CD14-positive monocyte (primary cell): ENCODE measurements around the gene CDH13. TPM values are rescaled to one million over a fixed set of nuclear protein-coding genes. Genes with fewer than 3 reads are reported as not detected.

ENCODE experiments used
- DNase-seq, 3 donors: peaks; one replicate each; pipeline ENCODE4 v3.0.0-alpha.2; 2011 to 2022
- H2AFZ ChIP-seq: 2 replicates; pipeline ENCODE4 v1.6.0; 2012; ENCODE audit warnings: mild to moderate bottlenecking, low read depth, low read length, inconsistent platforms; ENCODE audit not compliant: insufficient read depth, poor library complexity, severe bottlenecking
- H3K27ac ChIP-seq, 2 donors: 1 replicate in 1 of 2; 2 replicates in 1 of 2; pipeline ENCODE4 v1.5.1; 2012 to 2013; ENCODE audit warnings: low read length in 2 of 2, control low read depth in 1 of 2, inconsistent platforms in 1 of 2, low read depth in 1 of 2, mild to moderate bottlenecking in 1 of 2
- H3K27me3 ChIP-seq, 2 donors: one replicate each; pipeline versions ENCODE4 v1.6.0 to v1.6.1; 2011 to 2013; ENCODE audit warnings: low read length in 2 of 2; ENCODE audit not compliant: control insufficient read depth in 2 of 2, insufficient read depth in 2 of 2
- H3K36me3 ChIP-seq, 2 donors: replicated peaks in 1 of 2; 1 replicate in 1 of 2; 2 replicates in 1 of 2; pipeline versions ENCODE4 v1.5.1 to v1.6.1; 2012 to 2013; ENCODE audit warnings: low read length in 2 of 2, control low read depth in 1 of 2, inconsistent platforms in 1 of 2, mild to moderate bottlenecking in 1 of 2; ENCODE audit not compliant: insufficient read depth in 2 of 2, control insufficient read depth in 1 of 2
- H3K4me1 ChIP-seq, 2 donors: 1 replicate in 1 of 2; 2 replicates in 1 of 2; pipeline versions ENCODE4 v1.5.1 to v1.6.1; 2012 to 2013; ENCODE audit warnings: low read length in 2 of 2, control low read depth in 1 of 2, inconsistent platforms in 1 of 2, mild to moderate bottlenecking in 1 of 2, moderate library complexity in 1 of 2; ENCODE audit not compliant: insufficient read depth in 2 of 2, control insufficient read depth in 1 of 2
- H3K4me2 ChIP-seq: replicated peaks from 2 replicates; pipeline ENCODE3; 2012; ENCODE audit warnings: low read length, moderate library complexity, mild to moderate bottlenecking; ENCODE audit not compliant: poor library complexity, severe bottlenecking; ENCODE audit errors: extremely low read depth
- H3K4me3 ChIP-seq, 3 experiments: fragments of 200-600 bp in 1 of 3; sonication (generic) in 1 of 3; replicated peaks in 1 of 3; 1 replicate in 2 of 3; 2 replicates in 1 of 3; pipeline ENCODE4 v1.5.1; 2011 to 2013; ENCODE audit warnings: low read length in 3 of 3, mild to moderate bottlenecking in 3 of 3, control low read depth in 2 of 3, low read depth in 2 of 3, inconsistent platforms in 1 of 3, moderate library complexity in 1 of 3
- H3K79me2 ChIP-seq: 2 replicates; pipeline ENCODE4 v1.6.0; 2012; ENCODE audit warnings: mild to moderate bottlenecking, control low read depth, inconsistent platforms, low read length, moderate library complexity; ENCODE audit not compliant: insufficient read depth
- H3K9ac ChIP-seq: 2 replicates; pipeline ENCODE4 v1.6.0; 2017; ENCODE audit warnings: low read length, mild to moderate bottlenecking; ENCODE audit not compliant: insufficient read depth, poor library complexity, severe bottlenecking
- H3K9me3 ChIP-seq, 2 donors: replicated peaks in 1 of 2; 1 replicate in 1 of 2; 2 replicates in 1 of 2; pipeline versions ENCODE4 v1.5.1 to v1.6.1; 2012 to 2013; ENCODE audit warnings: low read length in 2 of 2, control low read depth in 1 of 2; ENCODE audit not compliant: control insufficient read depth in 1 of 2, insufficient read depth in 1 of 2
- H4K20me1 ChIP-seq: 2 replicates; pipeline ENCODE4 v1.6.0; 2012; ENCODE audit warnings: mild to moderate bottlenecking, low read length, control low read depth, moderate library complexity; ENCODE audit not compliant: insufficient read depth
- H3K27ac Mint-ChIP-seq, 7 donors: one replicate each; pipeline ENCODE4 v1.8.0; 2020; ENCODE audit warnings: mild to moderate bottlenecking in 7 of 7, mixed read lengths in 7 of 7, moderate library complexity in 6 of 7, inconsistent platforms in 2 of 7
- H3K27me3 Mint-ChIP-seq, 3 donors: one replicate each; pipeline ENCODE4 v1.8.0; 2021 to 2022; ENCODE audit warnings: low read depth in 3 of 3, mild to moderate bottlenecking in 3 of 3, mixed read lengths in 3 of 3, moderate library complexity in 3 of 3, inconsistent platforms in 1 of 3
- H3K36me3 Mint-ChIP-seq, 2 donors: one replicate each; pipeline ENCODE4 v1.8.0; 2020; ENCODE audit warnings: mixed read lengths in 2 of 2, inconsistent platforms in 1 of 2, mild to moderate bottlenecking in 1 of 2
- H3K4me1 Mint-ChIP-seq: one replicate; pipeline ENCODE4 v1.8.0; 2020; ENCODE audit warnings: mild to moderate bottlenecking, mixed read lengths
- H3K4me3 Mint-ChIP-seq, 2 donors: one replicate each; pipeline ENCODE4 v1.8.0; 2020; ENCODE audit warnings: mild to moderate bottlenecking in 2 of 2, mixed read lengths in 2 of 2, moderate library complexity in 1 of 2
- H3K9me3 Mint-ChIP-seq, 7 donors: one replicate each; pipeline ENCODE4 v1.8.0; 2020 to 2022; ENCODE audit warnings: mixed read lengths in 7 of 7, mild to moderate bottlenecking in 6 of 7, moderate library complexity in 6 of 7, inconsistent platforms in 2 of 7
- CTCF ChIP-seq: fragments of 200-600 bp; IDR thresholded peaks from one replicate; pipeline ENCODE4 v1.8.0; 2022; ENCODE audit warnings: antibody characterized with exemption, mild to moderate bottlenecking
- WGBS: methylation state at CpG from one replicate; pipeline ENCODE4 v1.1.5; 2013; ENCODE audit warnings: missing lambda C conversion rate; ENCODE audit not compliant: insufficient coverage; 5-methylcytosine and 5-hydroxymethylcytosine counted together
- intact Hi-C, 2 donors: fragments of 100-400 bp; cut with micrococcal nuclease; formaldehyde crosslinking; loops; one replicate each; pipeline versions ENCODE4 v1.15.0 to v1.15.1; 2023
- polyA plus RNA-seq, 3 donors: library from polyadenylated mRNA; depleted of rRNA in 1 of 3; unstranded in 2 of 3; stranded (reverse) in 1 of 3; fragments of 300-500 nt in 2 of 3; fragments of >200 nt in 1 of 3; fragmentation: Illumina TruSeq in 2 of 3; gene quantifications; 1 replicate in 2 of 3; 2 replicates in 1 of 3; pipeline ENCODE4 v1.2.3, GENCODE V29; 2012 to 2021

CDH13 gene
- polyA plus RNA-seq, 3 donors = 0.13 to 0.19 TPM; not detected in 1

- Histone ChIP-seq H3K9ac (no peak overlapping the region), H3K27me3 (no peaks in the 10 kb centered on the region), H3K4me3 (no peak overlapping the region), H4K20me1 (no peaks in the 10 kb centered on the region), H3K9me3 (no peaks in the 10 kb centered on the region), H3K36me3 (no peaks in the 10 kb centered on the region), H2AFZ (no peak overlapping the region), H3K79me2 (no peaks in the 10 kb centered on the region), H3K4me2 (no peak overlapping the region), H3K4me1 (no peaks in the 10 kb centered on the region), H3K27ac (no peak overlapping the region)
- H3K4me3 Mint-ChIP-seq = no peak overlapping the region
- no peak for TF ChIP-seq CTCF
- no CpG with 5 or more reads among the region's 9 CpGs for WGBS
- no peak overlapping the region for H3K27ac Mint-ChIP-seq
- DNase-seq = no peak
- intact Hi-C loops = no loop called here
- H3K27me3 Mint-ChIP-seq = peaks cover 0 to 10% (median 2%) of the 10 kb centered on the region in 3 donors
- no peaks in the 10 kb centered on the region for H3K36me3 Mint-ChIP-seq
- H3K9me3 Mint-ChIP-seq = peaks cover 0 to 10% (median 3%) of the 10 kb centered on the region in 7 donors
- H3K4me1 Mint-ChIP-seq = no peaks in the 10 kb centered on the region
Observed at GRCh38 chr16:82589407-82589806, 37.4 kb upstream of the CDH13 start.

- Histone ChIP-seq H3K9me3 (no peaks in the 10 kb centered on the region), H3K79me2 (no peaks in the 10 kb centered on the region), H3K4me2 (no peak overlapping the region), H3K4me1 (no peaks in the 10 kb centered on the region), H3K36me3 (no peaks in the 10 kb centered on the region), H3K27me3 (no peaks in the 10 kb centered on the region), H3K27ac (no peak overlapping the region), H2AFZ (no peak overlapping the region), H3K9ac (no peak overlapping the region), H4K20me1 (no peaks in the 10 kb centered on the region), H3K4me3 (no peak overlapping the region)
- intact Hi-C loops = no loop called here
- no peak for TF ChIP-seq CTCF
- WGBS = 50% methylated on average over 1 of the region's 4 CpGs
- H3K27me3 Mint-ChIP-seq = peaks cover 2 to 7% (median 2%) of the 10 kb centered on the region in 3 donors
- H3K9me3 Mint-ChIP-seq = peaks cover 0 to 10% (median 4%) of the 10 kb centered on the region in 7 donors
- DNase-seq = no peak
- no peaks in the 10 kb centered on the region for H3K36me3 Mint-ChIP-seq
- no peaks in the 10 kb centered on the region for H3K4me1 Mint-ChIP-seq
- H3K4me3 Mint-ChIP-seq = no peak overlapping the region
- no peak overlapping the region for H3K27ac Mint-ChIP-seq
Observed at GRCh38 chr16:82594114-82594513, 32.7 kb upstream of the CDH13 start.
